ENCODE data around the gene CSRP1. TPM values are rescaled to one million over a fixed set of nuclear protein-coding genes. Genes with fewer than 3 reads are reported as not detected.

CSRP1 gene
- total RNA-seq, 2 experiments from 2014 or later = 46.4 to 89.8 TPM

DNA sequence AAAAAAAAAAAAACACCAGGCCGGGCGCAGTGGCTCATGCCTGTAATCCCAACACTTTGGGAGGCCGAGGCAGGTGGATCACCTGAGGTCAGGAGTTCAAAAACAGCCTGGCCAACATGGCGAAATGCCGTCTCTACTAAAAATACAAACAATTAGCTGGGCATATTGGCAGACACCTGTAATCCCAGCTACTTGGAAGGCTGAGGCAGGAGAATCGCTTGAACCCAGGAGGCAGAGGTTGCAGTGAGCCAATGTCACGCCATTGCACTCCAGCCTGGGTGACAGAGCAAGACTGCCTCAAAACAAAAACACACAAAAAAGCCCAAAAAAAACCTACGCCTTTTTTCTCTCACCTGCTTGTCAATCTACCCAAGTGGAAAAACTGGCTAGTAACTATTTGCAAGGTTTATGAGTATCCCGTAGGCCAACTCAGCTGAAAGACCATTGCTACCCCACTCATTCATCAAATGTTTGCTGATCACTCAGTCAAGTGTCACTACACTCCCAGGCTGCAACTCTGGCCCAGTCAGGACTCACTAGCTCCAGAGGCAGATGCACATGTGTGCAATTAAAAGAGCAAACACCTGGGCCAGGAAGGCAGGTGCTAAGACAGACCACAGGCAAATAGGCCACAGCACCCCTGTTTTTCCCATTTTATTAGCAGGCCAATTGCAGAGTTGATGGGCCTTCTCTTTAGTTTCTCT, 2.0 kb downstream of the CSRP1 start:
- ChIA-PET POLR2A (interaction anchor here (0.7 to 1.7 kb wide), 6 partner anchors 8 to 79 kb away, joined by 3 to 5 read pairs (median 3); no protein-coding TSS in a partner anchor), CTCF (ENCODE audit: unreplicated experiment) (interaction anchor here (1.4 to 3.1 kb wide), 2 partner anchors 8 to 23 kb away, joined by 5 to 24 read pairs; no protein-coding TSS in a partner anchor)
- intact Hi-C loops (cut with micrococcal nuclease; ENCODE audit: unreplicated experiment) = loop anchor here (5.0 kb wide), 1 partner anchor 483 kb away; the partner anchor contains the start of gene KIF21B
- peak overlapping the region; percentile 80 for H3K4me3 ChIP-seq (ENCODE audit: low read depth, low read length, poor library complexity, severe bottlenecking)
- peak overlapping the region; percentile 79 for H3K4me2 ChIP-seq (ENCODE audit: low read length)
- H3K79me2 ChIP-seq (ENCODE audit: insufficient read depth, low read depth, low read length) = peaks cover 33% of the 10 kb centered on the region; the same call in 1 of the 2 replicates
- no peak for TF ChIP-seq EZH2phosphoT487 (IDR thresholded peaks at IDR 0.05; ENCODE audit: borderline replicate concordance, low read depth, low read length)
- TF ChIP-seq, protein P1, sequence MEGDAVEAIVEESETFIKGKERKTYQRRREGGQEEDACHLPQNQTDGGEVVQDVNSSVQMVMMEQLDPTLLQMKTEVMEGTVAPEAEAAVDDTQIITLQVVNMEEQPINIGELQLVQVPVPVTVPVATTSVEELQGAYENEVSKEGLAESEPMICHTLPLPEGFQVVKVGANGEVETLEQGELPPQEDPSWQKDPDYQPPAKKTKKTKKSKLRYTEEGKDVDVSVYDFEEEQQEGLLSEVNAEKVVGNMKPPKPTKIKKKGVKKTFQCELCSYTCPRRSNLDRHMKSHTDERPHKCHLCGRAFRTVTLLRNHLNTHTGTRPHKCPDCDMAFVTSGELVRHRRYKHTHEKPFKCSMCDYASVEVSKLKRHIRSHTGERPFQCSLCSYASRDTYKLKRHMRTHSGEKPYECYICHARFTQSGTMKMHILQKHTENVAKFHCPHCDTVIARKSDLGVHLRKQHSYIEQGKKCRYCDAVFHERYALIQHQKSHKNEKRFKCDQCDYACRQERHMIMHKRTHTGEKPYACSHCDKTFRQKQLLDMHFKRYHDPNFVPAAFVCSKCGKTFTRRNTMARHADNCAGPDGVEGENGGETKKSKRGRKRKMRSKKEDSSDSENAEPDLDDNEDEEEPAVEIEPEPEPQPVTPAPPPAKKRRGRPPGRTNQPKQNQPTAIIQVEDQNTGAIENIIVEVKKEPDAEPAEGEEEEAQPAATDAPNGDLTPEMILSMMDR (conservative IDR thresholded peaks at IDR 0.05; ENCODE audit: low read length) = no peak
- no peaks in the 10 kb centered on the region for H3K36me3 ChIP-seq (ENCODE audit: insufficient read depth, low read length)
- H3K9me2 ChIP-seq (ENCODE audit: insufficient read depth, low read length) = no peaks in the 10 kb centered on the region
- peaks cover 77% of the 10 kb centered on the region for H3K4me1 ChIP-seq (ENCODE audit: insufficient read depth, low read length, poor library complexity, severe bottlenecking)
- no peak overlapping the region for H2AFZ ChIP-seq (ENCODE audit: low read length)
- no TSS peak for BruUV-seq (replicated peaks)
- H4K20me1 ChIP-seq (ENCODE audit: insufficient read depth, low read length) = no peaks in the 10 kb centered on the region
- no peaks in the 10 kb centered on the region for H3K9me3 ChIP-seq (ENCODE audit: low read length)
- H3K27ac ChIP-seq (ENCODE audit: low read depth, low read length, poor library complexity, severe bottlenecking) = peak overlapping the region; percentile 59
- DNase-seq (ENCODE audit: low spot score) = peak; percentile 57

DNA sequence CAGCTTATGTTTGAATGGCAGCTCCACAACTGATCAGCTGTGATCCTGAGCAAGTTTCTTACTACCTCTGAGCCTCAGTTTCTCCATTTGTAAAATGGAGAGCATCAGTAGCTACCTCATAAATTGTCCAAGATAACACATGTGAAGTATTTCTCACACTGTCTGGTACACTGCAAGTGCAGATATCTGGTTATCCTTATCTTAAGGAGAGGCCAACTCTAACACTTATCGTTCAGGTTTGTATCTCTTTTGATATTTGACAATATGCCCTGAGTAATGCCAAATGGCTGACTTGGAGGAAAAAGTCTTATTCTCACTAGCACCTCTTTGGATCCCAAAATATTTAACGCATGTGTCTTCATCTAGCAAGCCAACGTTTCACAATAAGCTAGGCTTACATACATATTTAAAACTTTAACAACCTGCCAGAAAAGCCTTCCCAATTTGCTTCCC, 2.7 kb downstream of the CSRP1 start:
- Histone ChIP-seq H4K20me1 (ENCODE audit: insufficient read depth, low read length) (peaks cover 1% of the 10 kb centered on the region; the same call in 1 of the 2 replicates), H2AFZ (ENCODE audit: low read length) (no peak overlapping the region), H3K9me2 (ENCODE audit: insufficient read depth, low read length) (no peaks in the 10 kb centered on the region), H3K79me2 (ENCODE audit: insufficient read depth, low read depth, low read length) (peaks cover 33% of the 10 kb centered on the region; the same call in 1 of the 2 replicates), H3K9me3 (ENCODE audit: low read length) (no peaks in the 10 kb centered on the region), H3K36me3 (ENCODE audit: insufficient read depth, low read length) (no peaks in the 10 kb centered on the region), H3K4me3 (ENCODE audit: low read depth, low read length, poor library complexity, severe bottlenecking) (no peak overlapping the region), H3K4me1 (ENCODE audit: insufficient read depth, low read length, poor library complexity, severe bottlenecking) (peaks cover 69% of the 10 kb centered on the region), H3K4me2 (ENCODE audit: low read length) (peak overlapping the region; percentile 79), H3K27ac (ENCODE audit: low read depth, low read length, poor library complexity, severe bottlenecking) (peak overlapping the region; percentile 41)
- TF ChIP-seq, protein P1 (conservative IDR thresholded peaks at IDR 0.05; ENCODE audit: low read length) = no peak
- no peak for TF ChIP-seq EZH2phosphoT487 (IDR thresholded peaks at IDR 0.05; ENCODE audit: borderline replicate concordance, low read depth, low read length)
- BruUV-seq (replicated peaks) = no TSS peak
- no peak for DNase-seq (ENCODE audit: low spot score)
- POLR2A ChIA-PET = interaction anchor here (0.9 to 3.8 kb wide), 4 partner anchors 7 to 21 kb away, joined by 3 to 32 read pairs (median 10); no protein-coding TSS in a partner anchor
- CTCF ChIA-PET (ENCODE audit: unreplicated experiment) = interaction anchor here (0.7 to 3.1 kb wide), 4 partner anchors 9 to 91 kb away, joined by 3 to 24 read pairs (median 4); no protein-coding TSS in a partner anchor
- intact Hi-C loops (cut with micrococcal nuclease; ENCODE audit: unreplicated experiment) = no loop called here
